ENCODE measurements around the gene OTULINL. TPM values are rescaled to one million over a fixed set of nuclear protein-coding genes. Genes with fewer than 3 reads are reported as not detected.

Gene OTULINL
- total and polyA plus RNA-seq, 2 donors (not counting 1 experiment from before 2014, with no cell fraction given) = 0.17 to 2.4 TPM

DNA sequence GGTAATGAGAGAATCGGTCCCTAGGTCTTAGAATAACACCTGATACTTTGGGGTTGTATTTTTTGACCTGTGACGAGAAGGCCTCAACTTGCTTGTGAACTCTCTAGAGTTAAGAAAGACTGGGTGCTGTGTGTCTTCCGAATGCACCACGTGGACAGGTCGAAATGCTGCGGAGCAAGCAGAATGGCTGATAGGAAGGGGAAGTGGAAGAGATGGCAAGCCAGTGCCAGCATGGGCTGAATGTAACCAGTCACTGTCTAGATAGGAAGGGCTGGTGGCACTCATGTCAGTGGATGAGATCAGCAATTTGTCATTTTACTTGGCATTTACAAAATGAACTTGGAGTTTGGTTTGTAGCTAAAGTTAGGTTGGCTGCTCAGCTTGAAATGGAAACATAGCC, 5.6 kb downstream of the OTULINL start:
- Histone ChIP-seq H4K20me1 (ENCODE audit: control insufficient read depth, extremely low read depth, insufficient read depth, low read length) (no peaks in the 10 kb centered on the region), H3K27me3 (ENCODE audit: control insufficient read depth, insufficient read depth, low read length) (peaks cover 14% of the 10 kb centered on the region), H3K36me3 (ENCODE audit: control insufficient read depth, insufficient read depth, low read length) (no peaks in the 10 kb centered on the region), H3K27ac (ENCODE audit: insufficient read depth, low read length) (no peak overlapping the region), H3K9me3 (ENCODE audit: control insufficient read depth, insufficient read depth, low read depth, low read length) (no peaks in the 10 kb centered on the region), H2AFZ (ENCODE audit: low read length) (no peak overlapping the region), H3K4me1 (ENCODE audit: control insufficient read depth, extremely low read depth, insufficient read depth, low read length) (peaks cover 4% of the 10 kb centered on the region), H3K79me2 (ENCODE audit: control insufficient read depth, insufficient read depth, low read length) (no peaks in the 10 kb centered on the region), H3K4me3 (replicated peaks in 1 of 4; ENCODE audit: control extremely low read depth in 1 of 4, insufficient read depth in 1 of 4, low read depth in 3 of 4, low read length in 4 of 4) (no peak overlapping the region), H3K4me2 (ENCODE audit: extremely low read depth, insufficient read depth, low read length) (no peak overlapping the region), H3K9ac (ENCODE audit: insufficient read depth, low read length) (no peak overlapping the region)
- DNase-seq (ENCODE audit: low read depth in 2 of 2) = no peak
- TF ChIP-seq, protein P1, sequence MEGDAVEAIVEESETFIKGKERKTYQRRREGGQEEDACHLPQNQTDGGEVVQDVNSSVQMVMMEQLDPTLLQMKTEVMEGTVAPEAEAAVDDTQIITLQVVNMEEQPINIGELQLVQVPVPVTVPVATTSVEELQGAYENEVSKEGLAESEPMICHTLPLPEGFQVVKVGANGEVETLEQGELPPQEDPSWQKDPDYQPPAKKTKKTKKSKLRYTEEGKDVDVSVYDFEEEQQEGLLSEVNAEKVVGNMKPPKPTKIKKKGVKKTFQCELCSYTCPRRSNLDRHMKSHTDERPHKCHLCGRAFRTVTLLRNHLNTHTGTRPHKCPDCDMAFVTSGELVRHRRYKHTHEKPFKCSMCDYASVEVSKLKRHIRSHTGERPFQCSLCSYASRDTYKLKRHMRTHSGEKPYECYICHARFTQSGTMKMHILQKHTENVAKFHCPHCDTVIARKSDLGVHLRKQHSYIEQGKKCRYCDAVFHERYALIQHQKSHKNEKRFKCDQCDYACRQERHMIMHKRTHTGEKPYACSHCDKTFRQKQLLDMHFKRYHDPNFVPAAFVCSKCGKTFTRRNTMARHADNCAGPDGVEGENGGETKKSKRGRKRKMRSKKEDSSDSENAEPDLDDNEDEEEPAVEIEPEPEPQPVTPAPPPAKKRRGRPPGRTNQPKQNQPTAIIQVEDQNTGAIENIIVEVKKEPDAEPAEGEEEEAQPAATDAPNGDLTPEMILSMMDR (conservative IDR thresholded peaks at IDR 0.05 in 1 of 2, IDR thresholded peaks at IDR 0.05 in 1 of 2; ENCODE audit: low read depth in 1 of 2, low read length in 2 of 2) = no peak
- no peak for TF ChIP-seq EZH2 (IDR thresholded peaks at IDR 0.05; ENCODE audit: low read length, missing control alignments)

GRCh38 chr5:14588145-14588544, 6.6 kb downstream of the OTULINL start:
- H3K4me2 ChIP-seq (ENCODE audit: extremely low read depth, insufficient read depth, low read length) = no peak overlapping the region
- H3K4me1 ChIP-seq (ENCODE audit: control insufficient read depth, extremely low read depth, insufficient read depth, low read length) = peaks cover 4% of the 10 kb centered on the region
- no peaks in the 10 kb centered on the region for H3K36me3 ChIP-seq (ENCODE audit: control insufficient read depth, insufficient read depth, low read length)
- no peak overlapping the region for H3K9ac ChIP-seq (ENCODE audit: insufficient read depth, low read length)
- H3K79me2 ChIP-seq (ENCODE audit: control insufficient read depth, insufficient read depth, low read length) = no peaks in the 10 kb centered on the region
- no peak overlapping the region for H2AFZ ChIP-seq (ENCODE audit: low read length)
- H3K9me3 ChIP-seq (ENCODE audit: control insufficient read depth, insufficient read depth, low read depth, low read length) = no peaks in the 10 kb centered on the region
- no peak overlapping the region for H3K27ac ChIP-seq (ENCODE audit: insufficient read depth, low read length)
- H4K20me1 ChIP-seq (ENCODE audit: control insufficient read depth, extremely low read depth, insufficient read depth, low read length) = no peaks in the 10 kb centered on the region
- peaks cover 11% of the 10 kb centered on the region for H3K27me3 ChIP-seq (ENCODE audit: control insufficient read depth, insufficient read depth, low read length)
- H3K4me3 ChIP-seq (replicated peaks in 1 of 4; ENCODE audit: control extremely low read depth in 1 of 4, insufficient read depth in 1 of 4, low read depth in 3 of 4, low read length in 4 of 4) = no peak overlapping the region
- TF ChIP-seq, protein P1 (conservative IDR thresholded peaks at IDR 0.05 in 1 of 2, IDR thresholded peaks at IDR 0.05 in 1 of 2; ENCODE audit: low read depth in 1 of 2, low read length in 2 of 2) = no peak
- TF ChIP-seq EZH2 (IDR thresholded peaks at IDR 0.05; ENCODE audit: low read length, missing control alignments) = no peak
- no peak for DNase-seq (ENCODE audit: low read depth in 2 of 2)

DNA sequence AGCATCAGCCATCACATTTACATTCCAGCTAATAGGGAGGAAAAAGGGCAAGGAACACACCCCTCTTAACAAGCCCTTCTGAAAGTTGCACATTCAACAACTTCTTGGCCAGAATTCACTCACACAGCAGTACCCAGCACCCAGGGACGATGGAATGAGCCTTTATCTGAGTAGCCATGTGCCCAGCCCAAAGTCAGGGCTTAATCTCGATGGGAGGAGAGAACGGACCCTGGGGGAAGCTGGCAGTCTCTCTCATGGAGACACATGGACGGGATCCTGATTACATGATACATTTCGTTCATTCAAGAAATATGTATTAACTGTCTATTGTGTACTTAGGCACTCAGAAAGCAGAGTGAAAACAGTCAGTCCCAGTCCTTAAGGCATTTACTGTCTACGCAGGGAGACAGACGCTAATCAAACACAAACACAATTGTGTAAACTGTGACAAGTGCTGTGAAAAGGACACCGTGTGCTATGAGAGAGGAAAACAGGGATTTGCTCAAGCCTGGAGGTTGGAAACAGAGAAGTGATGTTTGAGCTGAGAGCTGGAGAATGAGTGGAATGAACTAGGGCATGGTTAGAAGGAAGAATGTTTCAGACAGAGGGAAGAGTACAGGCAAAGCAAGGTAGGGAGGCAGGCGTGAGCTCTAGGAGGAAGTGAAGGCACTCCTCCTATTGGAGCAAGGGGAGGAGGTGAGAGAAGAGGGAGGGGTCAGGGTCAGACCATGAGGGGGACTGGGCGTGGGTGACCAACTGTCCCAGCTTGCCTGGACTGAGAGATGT, 7.4 kb downstream of the OTULINL start:
- H2AFZ ChIP-seq (ENCODE audit: low read length) = no peak overlapping the region

More for the DNA sequence above, 7.4 kb downstream of the OTULINL start:
- no peak for TF ChIP-seq EZH2 (IDR thresholded peaks at IDR 0.05; ENCODE audit: low read length, missing control alignments)
- TF ChIP-seq, protein P1 (conservative IDR thresholded peaks at IDR 0.05 in 1 of 2, IDR thresholded peaks at IDR 0.05 in 1 of 2; ENCODE audit: low read depth in 1 of 2, low read length in 2 of 2) = no peak
- Histone ChIP-seq H3K4me3 (replicated peaks in 1 of 4; ENCODE audit: control extremely low read depth in 1 of 4, insufficient read depth in 1 of 4, low read depth in 3 of 4, low read length in 4 of 4) (no peak overlapping the region), H3K27ac (ENCODE audit: insufficient read depth, low read length) (no peak overlapping the region), H3K36me3 (ENCODE audit: control insufficient read depth, insufficient read depth, low read length) (no peaks in the 10 kb centered on the region), H4K20me1 (ENCODE audit: control insufficient read depth, extremely low read depth, insufficient read depth, low read length) (no peaks in the 10 kb centered on the region), H3K9ac (ENCODE audit: insufficient read depth, low read length) (no peak overlapping the region), H3K9me3 (ENCODE audit: control insufficient read depth, insufficient read depth, low read depth, low read length) (no peaks in the 10 kb centered on the region), H3K27me3 (ENCODE audit: control insufficient read depth, insufficient read depth, low read length) (peaks cover 11% of the 10 kb centered on the region), H3K4me1 (ENCODE audit: control insufficient read depth, extremely low read depth, insufficient read depth, low read length) (peaks cover 4% of the 10 kb centered on the region), H3K4me2 (ENCODE audit: extremely low read depth, insufficient read depth, low read length) (no peak overlapping the region), H3K79me2 (ENCODE audit: control insufficient read depth, insufficient read depth, low read length) (no peaks in the 10 kb centered on the region)
- DNase-seq (ENCODE audit: low read depth in 2 of 2) = no peak

Measured in fibroblast of lung (primary cell).